ENCODE measurements around the gene RIN2. TPM values are rescaled to one million over a fixed set of nuclear protein-coding genes. Genes with fewer than 3 reads are reported as not detected.
A peak's percentile ranks its signal among the peaks of the same experiment; 100 is the strongest.

Gene RIN2
- total RNA-seq, 1 donor from 2014 or later: 22.1 TPM

GRCh38 chr20:19723051-19723450 lies 35.0 kb upstream of the RIN2 start:
- no peak overlapping the region for H3K27ac Mint-ChIP-seq (ENCODE audit: unreplicated experiment)

DNA sequence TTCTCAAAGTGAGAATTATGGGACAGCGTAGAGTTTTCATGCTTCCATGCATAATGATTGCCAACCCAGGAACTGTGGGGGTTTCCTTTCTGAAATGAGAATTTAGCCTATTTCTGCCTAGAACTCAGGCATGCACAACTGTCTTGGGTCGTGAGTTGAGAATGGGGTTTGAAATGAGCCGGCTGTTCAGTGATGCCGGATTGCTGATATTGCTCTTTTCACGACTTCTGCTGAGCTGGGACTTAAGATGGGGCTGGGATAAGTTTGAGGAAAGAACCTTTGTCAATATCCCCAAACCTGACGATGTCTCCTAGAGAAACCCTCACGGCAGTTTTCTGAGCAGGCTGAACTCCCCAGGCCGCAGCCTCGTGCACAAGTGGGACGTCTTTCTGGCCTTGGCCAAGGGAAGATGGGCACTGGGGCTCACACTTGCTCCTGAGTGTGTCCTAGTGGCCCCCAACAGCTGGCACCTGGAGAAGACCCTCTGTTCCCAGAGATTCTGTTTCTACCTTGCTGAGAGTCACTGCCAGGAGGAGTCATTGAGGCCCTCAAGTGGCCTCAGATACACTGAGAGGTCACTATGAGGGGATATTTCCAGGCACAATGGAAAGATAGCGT lies 34.1 kb upstream of the RIN2 start:
- Mint-ChIP-seq H3K27ac (ENCODE audit: unreplicated experiment) (no peak overlapping the region), H3K4me3 (no peak overlapping the region), H3K36me3 (ENCODE audit: low read depth) (no peaks in the 10 kb centered on the region), H3K9me3 (no peaks in the 10 kb centered on the region), H3K27me3 (ENCODE audit: low read depth) (no peaks in the 10 kb centered on the region), H3K4me1 (no peaks in the 10 kb centered on the region)
- TF ChIP-seq, protein P1, sequence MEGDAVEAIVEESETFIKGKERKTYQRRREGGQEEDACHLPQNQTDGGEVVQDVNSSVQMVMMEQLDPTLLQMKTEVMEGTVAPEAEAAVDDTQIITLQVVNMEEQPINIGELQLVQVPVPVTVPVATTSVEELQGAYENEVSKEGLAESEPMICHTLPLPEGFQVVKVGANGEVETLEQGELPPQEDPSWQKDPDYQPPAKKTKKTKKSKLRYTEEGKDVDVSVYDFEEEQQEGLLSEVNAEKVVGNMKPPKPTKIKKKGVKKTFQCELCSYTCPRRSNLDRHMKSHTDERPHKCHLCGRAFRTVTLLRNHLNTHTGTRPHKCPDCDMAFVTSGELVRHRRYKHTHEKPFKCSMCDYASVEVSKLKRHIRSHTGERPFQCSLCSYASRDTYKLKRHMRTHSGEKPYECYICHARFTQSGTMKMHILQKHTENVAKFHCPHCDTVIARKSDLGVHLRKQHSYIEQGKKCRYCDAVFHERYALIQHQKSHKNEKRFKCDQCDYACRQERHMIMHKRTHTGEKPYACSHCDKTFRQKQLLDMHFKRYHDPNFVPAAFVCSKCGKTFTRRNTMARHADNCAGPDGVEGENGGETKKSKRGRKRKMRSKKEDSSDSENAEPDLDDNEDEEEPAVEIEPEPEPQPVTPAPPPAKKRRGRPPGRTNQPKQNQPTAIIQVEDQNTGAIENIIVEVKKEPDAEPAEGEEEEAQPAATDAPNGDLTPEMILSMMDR (conservative IDR thresholded peaks at IDR 0.05): no peak
- DNase-seq (ENCODE audit: low read depth, low spot score): no peak

More at GRCh38 chr20:19723051-19723450, 35.0 kb upstream of the RIN2 start:
- Mint-ChIP-seq H3K36me3 (ENCODE audit: low read depth) (no peaks in the 10 kb centered on the region), H3K4me1 (no peaks in the 10 kb centered on the region), H3K9me3 (no peaks in the 10 kb centered on the region), H3K4me3 (no peak overlapping the region), H3K27me3 (ENCODE audit: low read depth) (no peaks in the 10 kb centered on the region)
- no peak for DNase-seq (ENCODE audit: low read depth, low spot score)
- TF ChIP-seq, protein P1 (conservative IDR thresholded peaks at IDR 0.05): no peak

GRCh38 chr20:19725373-19725772 lies 32.7 kb upstream of the RIN2 start:
- H3K4me3 Mint-ChIP-seq: no peak overlapping the region
- H3K36me3 Mint-ChIP-seq (ENCODE audit: low read depth): no peaks in the 10 kb centered on the region
- no peaks in the 10 kb centered on the region for H3K27me3 Mint-ChIP-seq (ENCODE audit: low read depth)
- H3K27ac Mint-ChIP-seq (ENCODE audit: unreplicated experiment): no peak overlapping the region
- H3K9me3 Mint-ChIP-seq: no peaks in the 10 kb centered on the region
- no peaks in the 10 kb centered on the region for H3K4me1 Mint-ChIP-seq
- no peak for DNase-seq (ENCODE audit: low read depth, low spot score)
- TF ChIP-seq, protein P1 (conservative IDR thresholded peaks at IDR 0.05): no peak

- Mint-ChIP-seq H3K27me3 (ENCODE audit: low read depth) (no peaks in the 10 kb centered on the region), H3K9me3 (no peaks in the 10 kb centered on the region), H3K27ac (ENCODE audit: unreplicated experiment) (no peak overlapping the region), H3K4me3 (no peak overlapping the region), H3K36me3 (ENCODE audit: low read depth) (no peaks in the 10 kb centered on the region), H3K4me1 (no peaks in the 10 kb centered on the region)
- no peak for DNase-seq (ENCODE audit: low read depth, low spot score)
- TF ChIP-seq, protein P1 (conservative IDR thresholded peaks at IDR 0.05): no peak
These were observed 32.1 kb upstream of the RIN2 start for GRCh38 chr20:19725814-19726525.

DNA sequence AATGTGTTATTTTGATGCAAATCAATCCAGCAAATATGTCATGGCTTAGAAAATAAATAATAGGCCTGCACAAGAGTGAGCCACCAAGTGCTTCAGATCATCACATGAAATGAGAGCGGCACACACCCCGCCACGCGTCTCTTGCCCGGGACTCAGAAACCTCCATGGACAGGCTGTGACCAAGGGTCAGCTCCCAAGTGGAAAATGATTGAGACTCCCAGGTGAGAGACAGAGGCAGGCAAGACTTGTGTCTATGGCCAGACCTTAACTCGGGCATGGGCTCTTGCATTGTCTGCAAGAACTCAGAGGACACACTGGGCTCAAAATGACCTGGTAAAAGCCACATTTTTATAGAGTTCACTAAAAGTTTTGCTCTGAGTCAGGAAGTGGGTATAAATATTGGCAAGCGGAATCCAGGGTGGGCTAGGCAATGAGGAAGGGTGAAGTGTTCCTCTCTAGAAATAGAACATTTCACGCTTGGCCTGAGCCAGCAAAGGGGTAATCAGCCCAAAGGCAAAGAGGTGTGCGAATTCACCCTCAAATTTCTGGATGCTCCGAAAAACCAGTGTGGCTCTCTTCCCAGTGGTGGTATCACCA lies 30.7 kb upstream of the RIN2 start:
- no peak overlapping the region for H3K4me3 Mint-ChIP-seq
- H3K27me3 Mint-ChIP-seq (ENCODE audit: low read depth): no peaks in the 10 kb centered on the region
- no peaks in the 10 kb centered on the region for H3K36me3 Mint-ChIP-seq (ENCODE audit: low read depth)
- no peak for DNase-seq (ENCODE audit: low read depth, low spot score)
- TF ChIP-seq, protein P1 (conservative IDR thresholded peaks at IDR 0.05): no peak
- H3K27ac Mint-ChIP-seq (ENCODE audit: unreplicated experiment): peak overlapping the region; percentile 67
- no peaks in the 10 kb centered on the region for H3K9me3 Mint-ChIP-seq
- no peaks in the 10 kb centered on the region for H3K4me1 Mint-ChIP-seq
